HCT116 (cell line): ENCODE measurements around the gene SART1. TPM values are rescaled to one million over a fixed set of nuclear protein-coding genes. Genes with fewer than 3 reads are reported as not detected.

ENCODE experiments used
- ATAC-seq: fragments of 200-7000 bp; cut with Tn5 transposase; 2 replicates; pipeline ENCODE4 v1.9.1; 2020; ENCODE audit warnings: mild to moderate bottlenecking, moderate library complexity
- BruUV-seq: library from RNA; stranded (reverse); fragments of 400-500 nt; replicated peaks from 2 replicates; lab custom pipeline; 2021; lab: Mats Ljungman, UMichigan
- CTCF ChIA-PET: fragments of 300-600 bp; sonication (Branson Sonifier 250); formaldehyde crosslinking; loops from one replicate; lab custom pipeline; 2021; ENCODE audit warnings: antibody characterized with exemption; lab: Charles Lee
- POLR2A ChIA-PET: fragments of 300-600, 350-600 bp; sonication (Branson Sonifier 250); formaldehyde crosslinking; loops from one replicate; lab custom pipeline; 2021; ENCODE audit warnings: antibody characterized with exemption; lab: Charles Lee
- RAD21 ChIA-PET, 2 experiments: fragments of 300-600 bp; sonication (Branson Sonifier 250); formaldehyde crosslinking; loops; one replicate each; lab custom pipeline; 2023; ENCODE audit warnings: low total read pairs in 2 of 2; ENCODE audit not compliant: uncharacterized antibody in 2 of 2, unreplicated experiment in 2 of 2, low non-redundant PET in 1 of 2; lab: Charles Lee
- DNase-seq: peaks from one replicate; pipeline ENCODE4 v3.0.0-alpha.2; 2010; ENCODE audit warnings: low read depth, low spot score
- H2AFZ ChIP-seq: fragments of 200-600 bp; shearing (Covaris generic), sonication (generic); 2 replicates; pipeline ENCODE4 v1.6.1; 2017; ENCODE audit warnings: low read depth, mixed run types, mixed read lengths, antibody characterized with exemption, low read length; ENCODE audit not compliant: poor library complexity, severe bottlenecking
- H3K27ac ChIP-seq: 2 replicates; pipeline ENCODE4 v1.5.1; 2012; ENCODE audit warnings: low read depth, low read length
- H3K27me3 ChIP-seq: fragments of 200-600 bp; sonication (generic); 2 replicates; pipeline ENCODE4 v1.6.1; 2016; ENCODE audit warnings: mixed run types, low read length, mixed read lengths; ENCODE audit not compliant: insufficient read depth
- H3K36me3 ChIP-seq, 2 experiments: fragments of 200-500 bp in 1 of 2; fragments of 200-600 bp in 1 of 2; sonication (Bioruptor generic) in 1 of 2; sonication (generic) in 1 of 2; 2 replicates each; pipeline versions ENCODE4 v1.5.1 to v1.6.1; 2014 to 2016; ENCODE audit warnings: low read length in 2 of 2, inconsistent platforms in 1 of 2, mixed read lengths in 1 of 2, mixed run types in 1 of 2; ENCODE audit not compliant: insufficient read depth in 2 of 2, control insufficient read depth in 1 of 2
- H3K4me1 ChIP-seq, 2 experiments: fragments of 200-600 bp in 1 of 2; sonication (generic) in 1 of 2; 2 replicates each; pipeline versions ENCODE4 v1.5.1 to v1.6.1; 2012 to 2017; ENCODE audit warnings: low read length in 2 of 2, inconsistent platforms in 1 of 2, mild to moderate bottlenecking in 1 of 2, mixed read lengths in 1 of 2, mixed run types in 1 of 2, moderate library complexity in 1 of 2; ENCODE audit not compliant: insufficient read depth in 2 of 2, control insufficient read depth in 1 of 2
- H3K4me2 ChIP-seq: fragments of 200-600 bp; sonication (generic); 2 replicates; pipeline ENCODE4 v1.6.1; 2017; ENCODE audit warnings: mixed run types, low read length, mixed read lengths
- H3K4me3 ChIP-seq, 2 experiments: fragments of 200-600 bp in 1 of 2; sonication (generic) in 1 of 2; replicated peaks in 1 of 2; 2 replicates each; pipeline ENCODE4 v1.5.1; 2011 to 2016; ENCODE audit warnings: low read length in 2 of 2, control low read depth in 1 of 2, low read depth in 1 of 2, mild to moderate bottlenecking in 1 of 2, mixed read lengths in 1 of 2, mixed run types in 1 of 2
- H3K79me2 ChIP-seq: fragments of 200-600 bp; sonication (generic); 2 replicates; pipeline ENCODE4 v1.6.1; 2017; ENCODE audit warnings: mild to moderate bottlenecking, mixed run types, low read length, moderate library complexity, mixed read lengths; ENCODE audit not compliant: insufficient read depth
- H3K9ac ChIP-seq: fragments of 200-600 bp; sonication (generic); 2 replicates; pipeline ENCODE4 v1.6.1; 2016; ENCODE audit warnings: low read length, mixed read lengths
- H3K9me2 ChIP-seq: fragments of 200-600 bp; sonication (generic), shearing (Covaris generic); 2 replicates; pipeline ENCODE4 v1.6.1; 2017; ENCODE audit warnings: mixed run types, mild to moderate bottlenecking, moderate library complexity; ENCODE audit not compliant: insufficient read depth
- H3K9me3 ChIP-seq, 2 experiments: fragments of 200-500 bp in 1 of 2; fragments of 200-600 bp in 1 of 2; sonication (Bioruptor generic) in 1 of 2; sonication (generic) in 1 of 2; 2 replicates each; pipeline ENCODE4 v1.6.1; 2014 to 2017; ENCODE audit warnings: low read length in 2 of 2, mixed read lengths in 2 of 2, inconsistent platforms in 1 of 2, low read depth in 1 of 2, mild to moderate bottlenecking in 1 of 2, mixed run types in 1 of 2, moderate library complexity in 1 of 2; ENCODE audit not compliant: control insufficient read depth in 1 of 2, insufficient read depth in 1 of 2
- H4K20me1 ChIP-seq: fragments of 200-600 bp; sonication (generic), shearing (Covaris generic); 2 replicates; pipeline ENCODE4 v1.6.1; 2017; ENCODE audit warnings: mixed run types, mild to moderate bottlenecking, moderate library complexity; ENCODE audit not compliant: insufficient read depth
- CEBPB ChIP-seq: IDR thresholded peaks from 2 replicates; pipeline ENCODE4 v1.6.1; 2012; ENCODE audit warnings: low read depth
- EGR1 ChIP-seq: IDR thresholded peaks from 2 replicates; pipeline ENCODE4 v1.6.1; 2012; ENCODE audit warnings: low read depth
- EZH2phosphoT487 ChIP-seq: fragments of 200-600 bp; IDR thresholded peaks from 2 replicates; pipeline ENCODE4 v1.6.1; 2018; ENCODE audit warnings: antibody characterized with exemption, borderline replicate concordance
- JUND ChIP-seq: IDR thresholded peaks from 2 replicates; pipeline ENCODE4 v1.6.1; 2012
- POLR2AphosphoS5 ChIP-seq: IDR thresholded peaks from 2 replicates; pipeline ENCODE4 v1.6.1; 2011; ENCODE audit warnings: mild to moderate bottlenecking, low read depth, low read length, moderate library complexity
- RAD21 ChIP-seq: IDR thresholded peaks from 2 replicates; pipeline ENCODE4 v1.6.1; 2012; ENCODE audit warnings: low read depth, mild to moderate bottlenecking
- SP1 ChIP-seq: IDR thresholded peaks from 2 replicates; pipeline ENCODE4 v1.6.1; 2012; ENCODE audit warnings: low read depth
- SRF ChIP-seq: IDR thresholded peaks from 2 replicates; pipeline ENCODE4 v1.6.1; 2012; ENCODE audit warnings: low read depth
- YY1 ChIP-seq: IDR thresholded peaks from 2 replicates; pipeline ENCODE4 v1.6.1; 2011; ENCODE audit warnings: low read length, low read depth, moderate library complexity, mild to moderate bottlenecking; ENCODE audit not compliant: insufficient replicate concordance; ENCODE audit errors: extremely low read depth
- ZNF274 ChIP-seq: fragments of 200-500 bp; sonication (Bioruptor generic); IDR thresholded peaks from 2 replicates; pipeline ENCODE4 v1.6.1; 2014; ENCODE audit warnings: mild to moderate bottlenecking, low read depth, low read length, inconsistent platforms
- intact Hi-C: fragments of 100-400 bp; cut with micrococcal nuclease; formaldehyde crosslinking; loops from 2 replicates; pipeline ENCODE4 v1.10.0; 2022
- total RNA-seq: library from RNA; stranded (reverse); gene quantifications from one replicate; pipeline ENCODE4 v1.2.1, GENCODE V29; 2021; ENCODE audit not compliant: unreplicated experiment
- TF ChIP-seq, protein P1 (sequence below): IDR thresholded peaks from 2 replicates; pipeline ENCODE4 v1.6.1; 2012
- TF ChIP-seq, protein P2 (sequence below), 3 experiments: fragments of 200-600 bp in 1 of 3; sonication (generic) in 1 of 3; IDR thresholded peaks in 2 of 3; conservative IDR thresholded peaks in 1 of 3; 2 replicates each; pipeline ENCODE4 v1.5.1; 2012 to 2017; ENCODE audit warnings: low read depth in 2 of 3, low read length in 2 of 3, antibody characterized with exemption in 1 of 3, borderline replicate concordance in 1 of 3, control low read depth in 1 of 3, mild to moderate bottlenecking in 1 of 3, mixed read lengths in 1 of 3, mixed run types in 1 of 3, moderate library complexity in 1 of 3; ENCODE audit not compliant: insufficient read depth in 1 of 3
- TF ChIP-seq, protein P3 (sequence below): IDR thresholded peaks from 2 replicates; pipeline ENCODE4 v1.6.1; 2011; ENCODE audit warnings: mild to moderate bottlenecking, low read length, moderate library complexity; ENCODE audit not compliant: insufficient replicate concordance; ENCODE audit errors: extremely low read depth

Gene SART1
- total RNA-seq, 1 experiment from 2014 or later = 47.9 TPM

DNA sequence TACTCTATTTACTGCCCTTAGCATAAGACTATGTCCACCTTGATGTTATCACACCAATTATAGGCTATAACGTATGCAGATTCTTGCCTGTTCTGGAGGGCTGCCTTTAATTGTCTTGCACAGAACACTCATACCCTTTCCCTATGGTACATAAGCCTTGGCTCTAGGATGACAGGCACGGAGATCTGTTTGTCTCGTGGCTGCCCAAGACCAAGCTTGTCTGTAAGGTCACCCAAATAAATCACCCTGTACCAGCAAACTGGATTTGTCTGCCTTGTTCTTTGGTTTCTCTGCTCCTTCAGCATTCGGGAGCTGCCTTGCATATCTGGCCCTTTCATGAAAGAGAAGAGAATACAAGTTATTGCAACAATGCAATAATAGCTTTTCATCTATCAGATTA is 23.8 kb upstream of the SART1 start:
- TF ChIP-seq SP1 (no peak), CEBPB (no peak), EGR1 (no peak)
- TF ChIP-seq, protein P1, sequence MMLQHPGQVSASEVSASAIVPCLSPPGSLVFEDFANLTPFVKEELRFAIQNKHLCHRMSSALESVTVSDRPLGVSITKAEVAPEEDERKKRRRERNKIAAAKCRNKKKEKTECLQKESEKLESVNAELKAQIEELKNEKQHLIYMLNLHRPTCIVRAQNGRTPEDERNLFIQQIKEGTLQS = no peak
- TF ChIP-seq, protein P2, sequence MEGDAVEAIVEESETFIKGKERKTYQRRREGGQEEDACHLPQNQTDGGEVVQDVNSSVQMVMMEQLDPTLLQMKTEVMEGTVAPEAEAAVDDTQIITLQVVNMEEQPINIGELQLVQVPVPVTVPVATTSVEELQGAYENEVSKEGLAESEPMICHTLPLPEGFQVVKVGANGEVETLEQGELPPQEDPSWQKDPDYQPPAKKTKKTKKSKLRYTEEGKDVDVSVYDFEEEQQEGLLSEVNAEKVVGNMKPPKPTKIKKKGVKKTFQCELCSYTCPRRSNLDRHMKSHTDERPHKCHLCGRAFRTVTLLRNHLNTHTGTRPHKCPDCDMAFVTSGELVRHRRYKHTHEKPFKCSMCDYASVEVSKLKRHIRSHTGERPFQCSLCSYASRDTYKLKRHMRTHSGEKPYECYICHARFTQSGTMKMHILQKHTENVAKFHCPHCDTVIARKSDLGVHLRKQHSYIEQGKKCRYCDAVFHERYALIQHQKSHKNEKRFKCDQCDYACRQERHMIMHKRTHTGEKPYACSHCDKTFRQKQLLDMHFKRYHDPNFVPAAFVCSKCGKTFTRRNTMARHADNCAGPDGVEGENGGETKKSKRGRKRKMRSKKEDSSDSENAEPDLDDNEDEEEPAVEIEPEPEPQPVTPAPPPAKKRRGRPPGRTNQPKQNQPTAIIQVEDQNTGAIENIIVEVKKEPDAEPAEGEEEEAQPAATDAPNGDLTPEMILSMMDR (IDR thresholded peaks at IDR 0.05 in 2 of 3, conservative IDR thresholded peaks at IDR 0.05 in 1 of 3; ENCODE audit: borderline replicate concordance in 1 of 3, insufficient read depth in 1 of 3, low read depth in 2 of 3, low read length in 2 of 3) = no peak
- TF ChIP-seq, all 23 proteins: peak for 0
- Histone ChIP-seq H3K27ac (no peak overlapping the region), H3K9ac (no peak overlapping the region), H3K4me1 (peaks cover 6 to 9% of the 10 kb centered on the region in 2 experiments; a peak in 3 of 4 replicates), H3K9me3 (no peaks in the 10 kb centered on the region), H3K79me2 (no peaks in the 10 kb centered on the region), H3K4me2 (no peak overlapping the region), H3K27me3 (no peaks in the 10 kb centered on the region), H2AFZ (no peak overlapping the region), H3K9me2 (no peaks in the 10 kb centered on the region), H4K20me1 (no peaks in the 10 kb centered on the region), H3K36me3 (no peaks in the 10 kb centered on the region), H3K4me3 (no peak overlapping the region)
- no TSS peak for BruUV-seq
- RAD21 ChIA-PET = no interaction called here
- intact Hi-C loops = no loop called here
- ATAC-seq (no peak), DNase-seq (no peak)
- CTCF ChIA-PET = no interaction called here
- POLR2A ChIA-PET = no interaction called here

DNA sequence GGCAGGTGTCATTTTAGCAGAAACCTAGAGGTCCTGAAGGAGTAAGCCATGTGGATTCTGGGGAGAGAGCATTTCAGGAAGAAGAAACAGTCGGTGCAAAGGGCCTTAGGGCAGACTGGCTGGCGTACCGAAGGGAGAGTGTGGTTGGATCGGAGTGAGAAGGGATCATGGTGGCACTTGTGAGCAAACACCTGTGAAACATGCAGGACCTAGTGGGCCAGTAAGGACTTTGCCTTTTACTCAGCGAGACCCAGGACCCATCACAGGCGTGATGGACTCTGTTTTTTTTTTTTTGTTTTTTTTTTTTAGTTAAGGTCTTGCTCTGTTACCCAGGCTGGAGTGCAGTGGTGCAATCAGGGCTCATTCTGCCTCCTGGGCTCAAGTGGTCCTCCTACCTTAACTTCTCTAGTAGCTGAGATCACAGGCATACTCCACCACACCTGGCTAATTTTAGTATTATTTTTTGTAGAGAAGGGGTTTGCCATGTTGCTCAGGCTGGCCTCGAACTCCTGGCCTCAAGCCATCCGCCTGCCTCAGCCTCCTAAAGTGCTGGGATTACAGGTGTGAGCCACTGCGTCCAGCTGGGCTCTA is 19.7 kb upstream of the SART1 start:
- intact Hi-C loops = no loop called here
- ChIA-PET CTCF (no interaction called here), RAD21 (no interaction called here), POLR2A (no interaction called here)
- Histone ChIP-seq H4K20me1 (no peaks in the 10 kb centered on the region), H3K27me3 (no peaks in the 10 kb centered on the region), H3K4me3 (no peak overlapping the region), H3K9me3 (no peaks in the 10 kb centered on the region), H3K4me1 (no peaks in the 10 kb centered on the region), H3K79me2 (no peaks in the 10 kb centered on the region), H2AFZ (no peak overlapping the region), H3K36me3 (no peaks in the 10 kb centered on the region), H3K9ac (no peak overlapping the region), H3K27ac (no peak overlapping the region), H3K9me2 (no peaks in the 10 kb centered on the region), H3K4me2 (no peak overlapping the region)
- no TSS peak for BruUV-seq
- no peak for DNase-seq
- no peak for ATAC-seq
- TF ChIP-seq EGR1 (no peak), ZNF274 (no peak), YY1 (no peak), JUND (no peak), POLR2AphosphoS5 (no peak), EZH2phosphoT487 (no peak), SRF (no peak), RAD21 (no peak)
- TF ChIP-seq, protein P1 = no peak
- TF ChIP-seq, protein P3, sequence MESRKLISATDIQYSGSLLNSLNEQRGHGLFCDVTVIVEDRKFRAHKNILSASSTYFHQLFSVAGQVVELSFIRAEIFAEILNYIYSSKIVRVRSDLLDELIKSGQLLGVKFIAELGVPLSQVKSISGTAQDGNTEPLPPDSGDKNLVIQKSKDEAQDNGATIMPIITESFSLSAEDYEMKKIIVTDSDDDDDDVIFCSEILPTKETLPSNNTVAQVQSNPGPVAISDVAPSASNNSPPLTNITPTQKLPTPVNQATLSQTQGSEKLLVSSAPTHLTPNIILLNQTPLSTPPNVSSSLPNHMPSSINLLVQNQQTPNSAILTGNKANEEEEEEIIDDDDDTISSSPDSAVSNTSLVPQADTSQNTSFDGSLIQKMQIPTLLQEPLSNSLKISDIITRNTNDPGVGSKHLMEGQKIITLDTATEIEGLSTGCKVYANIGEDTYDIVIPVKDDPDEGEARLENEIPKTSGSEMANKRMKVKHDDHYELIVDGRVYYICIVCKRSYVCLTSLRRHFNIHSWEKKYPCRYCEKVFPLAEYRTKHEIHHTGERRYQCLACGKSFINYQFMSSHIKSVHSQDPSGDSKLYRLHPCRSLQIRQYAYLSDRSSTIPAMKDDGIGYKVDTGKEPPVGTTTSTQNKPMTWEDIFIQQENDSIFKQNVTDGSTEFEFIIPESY = no peak
